Glutamatergic neuron (in vitro differentiated cells): ENCODE results near the gene CD4. TPM values are rescaled to one million over a fixed set of nuclear protein-coding genes. Genes with fewer than 3 reads are reported as not detected.

Experiments used
- DNase-seq: peaks from one replicate; pipeline ENCODE4 v3.0.0; 2022
- H3K27ac Mint-ChIP-seq: one replicate; pipeline ENCODE4 v1.8.0; 2020; ENCODE audit warnings: mild to moderate bottlenecking, mixed read lengths, inconsistent platforms; ENCODE audit not compliant: unreplicated experiment
- H3K27me3 Mint-ChIP-seq: one replicate; pipeline ENCODE4 v1.8.0; 2020; ENCODE audit warnings: mild to moderate bottlenecking, moderate library complexity, mixed read lengths, inconsistent platforms; ENCODE audit not compliant: unreplicated experiment
- H3K36me3 Mint-ChIP-seq: one replicate; pipeline ENCODE4 v1.8.0; 2020; ENCODE audit warnings: mild to moderate bottlenecking, mixed read lengths, inconsistent platforms; ENCODE audit not compliant: unreplicated experiment
- H3K4me1 Mint-ChIP-seq: one replicate; pipeline ENCODE4 v1.8.0; 2020; ENCODE audit warnings: mild to moderate bottlenecking, low read depth, mixed read lengths, inconsistent platforms; ENCODE audit not compliant: unreplicated experiment
- H3K4me3 Mint-ChIP-seq: one replicate; pipeline ENCODE4 v1.8.0; 2020; ENCODE audit warnings: mild to moderate bottlenecking, mixed read lengths, inconsistent platforms; ENCODE audit not compliant: unreplicated experiment
- H3K9me3 Mint-ChIP-seq: one replicate; pipeline ENCODE4 v1.8.0; 2020; ENCODE audit warnings: mild to moderate bottlenecking, moderate library complexity, mixed read lengths, inconsistent platforms; ENCODE audit not compliant: unreplicated experiment
- CTCF ChIP-seq: fragments of 200-600 bp; sonication (generic); IDR thresholded peaks from one replicate; pipeline ENCODE4 v1.5.0; 2021; ENCODE audit not compliant: partially characterized antibody, unreplicated experiment
- total RNA-seq: library from RNA; stranded (reverse); fragmentation: NEBNext Ultra II Directional; extraction: Animal tissue kit (Norgen Biotek cat#: 25700); gene quantifications from one replicate; pipeline ENCODE4 v1.2.1, GENCODE V29; 2021; ENCODE audit not compliant: unreplicated experiment

CD4 gene
- total RNA-seq, 1 donor from 2014 or later, result 0.17 TPM

GRCh38 chr12:6752921-6753771 is 36.2 kb upstream of the CD4 start, which contains the start of gene MLF2:
MLF2 (minus strand) TSS chr12:6753141; CDS start chr12:6752334, 807 bp downstream.
- Mint-ChIP-seq H3K27me3 (peaks cover 10% of the 10 kb centered on the region), H3K36me3 (peaks cover 7% of the 10 kb centered on the region), H3K27ac (peak within 1 kb of the TSS; percentile 98), H3K4me1 (peaks cover 21% of the 10 kb centered on the region), H3K4me3 (peak within 1 kb of the TSS; percentile 95), H3K9me3 (peaks cover 10% of the 10 kb centered on the region)
- peak; percentile 87 for TF ChIP-seq CTCF
- DNase-seq, result peak; percentile 98

- TF ChIP-seq CTCF, result no peak
- Mint-ChIP-seq H3K27me3 (peaks cover 8% of the 10 kb centered on the region), H3K4me3 (peak overlapping the region; percentile 92), H3K27ac (peak overlapping the region; percentile 98), H3K36me3 (peaks cover 5% of the 10 kb centered on the region), H3K9me3 (peaks cover 12% of the 10 kb centered on the region), H3K4me1 (peaks cover 27% of the 10 kb centered on the region)
- DNase-seq, result peak; percentile 29
Measured at GRCh38 chr12:6753772-6754356, 35.5 kb upstream of the CD4 start.

GRCh38 chr12:6754411-6754810 is 34.9 kb upstream of the CD4 start:
- H3K4me1 Mint-ChIP-seq, result peaks cover 27% of the 10 kb centered on the region
- no peak for DNase-seq
- H3K9me3 Mint-ChIP-seq, result peaks cover 13% of the 10 kb centered on the region
- peak overlapping the region; percentile 98 for H3K27ac Mint-ChIP-seq
- peak overlapping the region; percentile 92 for H3K4me3 Mint-ChIP-seq
- peaks cover 8% of the 10 kb centered on the region for H3K27me3 Mint-ChIP-seq
- no peak for TF ChIP-seq CTCF
- peaks cover 5% of the 10 kb centered on the region for H3K36me3 Mint-ChIP-seq

GRCh38 chr12:6757028-6757690 is 32.2 kb upstream of the CD4 start:
- no peaks in the 10 kb centered on the region for H3K36me3 Mint-ChIP-seq
- no peak for DNase-seq
- peaks cover 15% of the 10 kb centered on the region for H3K27me3 Mint-ChIP-seq
- H3K27ac Mint-ChIP-seq, result peak overlapping the region; percentile 44
- peaks cover 16% of the 10 kb centered on the region for H3K9me3 Mint-ChIP-seq
- peak overlapping the region; percentile 58 for H3K4me3 Mint-ChIP-seq
- peaks cover 34% of the 10 kb centered on the region for H3K4me1 Mint-ChIP-seq
- TF ChIP-seq CTCF, result no peak
